GM18498 (cell line): ENCODE measurements around the gene CCNI.
A peak's percentile ranks its signal among the peaks of the same experiment; 100 is the strongest.
"Not testable (repeated sequence)": the region's sequence is repeated elsewhere in the genome, so short reads cannot be mapped to it uniquely, and the experiment has no call there.

Experiments used
- ATAC-seq: cut with Tn5 transposase; IDR thresholded peaks from one replicate; pipeline ENCODE4 v1.9.1; 2021; ENCODE audit warnings: mild to moderate bottlenecking, moderate library complexity; ENCODE audit not compliant: unreplicated experiment

The CCNI gene

GRCh38 chr4:77084019-77084639 lies 8.3 kb upstream of the CCNI start:
- no peak for ATAC-seq

GRCh38 chr4:77082886-77083608 lies 7.3 kb upstream of the CCNI start:
- ATAC-seq, result no peak

GRCh38 chr4:77080806-77081205 lies 5.0 kb upstream of the CCNI start:
- not testable (repeated sequence) for ATAC-seq

GRCh38 chr4:77079281-77079680 lies 3.5 kb upstream of the CCNI start:
- ATAC-seq, result no peak

GRCh38 chr4:77078401-77078800 lies 2.6 kb upstream of the CCNI start:
- ATAC-seq, result no peak

- no peak for ATAC-seq
These were observed 1.3 kb upstream of the CCNI start for GRCh38 chr4:77076889-77077635.

- peak; percentile 61 for ATAC-seq
These were observed 571 bp downstream of the CCNI start for GRCh38 chr4:77074981-77075855.

GRCh38 chr4:77074381-77074831 lies 1.4 kb downstream of the CCNI start:
- ATAC-seq, result no peak

- ATAC-seq, result no peak
These were observed 1.8 kb downstream of the CCNI start for GRCh38 chr4:77073981-77074380.

GRCh38 chr4:77073106-77073809 lies 2.5 kb downstream of the CCNI start:
- no peak for ATAC-seq

GRCh38 chr4:77072195-77072753 lies 3.5 kb downstream of the CCNI start:
- ATAC-seq, result no peak

GRCh38 chr4:77069514-77069913 lies 6.3 kb downstream of the CCNI start:
- ATAC-seq, result peak; percentile 54

- no peak for ATAC-seq
These were observed 10.4 kb downstream of the CCNI start for GRCh38 chr4:77065382-77065781.

GRCh38 chr4:77062856-77063255 lies 12.9 kb downstream of the CCNI start:
- no peak for ATAC-seq

- ATAC-seq, result peak; percentile 47
These were observed 23.4 kb downstream of the CCNI start for GRCh38 chr4:77052352-77052751.

- no peak for ATAC-seq
These were observed 24.8 kb downstream of the CCNI start for GRCh38 chr4:77050962-77051361.

GRCh38 chr4:77047037-77047436 lies 28.8 kb downstream of the CCNI start:
- ATAC-seq, result no peak

GRCh38 chr4:77045490-77045889 lies 30.3 kb downstream of the CCNI start:
- ATAC-seq, result no peak

GRCh38 chr4:77044461-77045150 lies 31.2 kb downstream of the CCNI start:
- ATAC-seq, result no peak
